ENCODE results near the gene EXPH5. TPM values are rescaled to one million over a fixed set of nuclear protein-coding genes. Genes with fewer than 3 reads are reported as not detected.

Gene EXPH5
- total RNA-seq, 1 experiment from 2014 or later, result 18.3 TPM

DNA sequence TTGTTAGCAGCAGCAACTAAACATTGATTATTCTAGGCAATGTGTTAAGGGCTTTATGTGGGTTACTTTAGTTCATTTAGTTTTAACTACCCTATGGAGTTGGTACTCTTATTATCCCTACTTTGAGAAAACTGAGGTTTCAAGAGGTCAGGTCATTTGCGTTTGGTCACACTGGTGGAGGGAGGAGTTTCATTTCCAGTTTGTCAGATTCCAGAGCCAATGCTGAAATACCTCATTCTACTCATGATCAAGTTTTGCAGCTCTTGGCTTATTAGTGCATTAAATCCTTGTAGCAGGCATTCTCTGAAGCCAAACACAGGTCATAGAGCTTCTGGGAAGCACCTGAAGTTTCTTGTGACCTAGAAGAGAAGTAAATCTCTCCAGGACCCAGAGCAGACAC, 71.2 kb downstream of the EXPH5 start:
- POLR2A ChIA-PET, result no interaction called here
- Histone ChIP-seq H3K27ac (ENCODE audit: low read depth, low read length) (no peak overlapping the region), H4K20me1 (ENCODE audit: insufficient read depth) (no peaks in the 10 kb centered on the region), H3K79me2 (ENCODE audit: insufficient read depth, low read length) (no peaks in the 10 kb centered on the region), H3K4me1 (ENCODE audit: control insufficient read depth in 1 of 2, insufficient read depth in 2 of 2, low read length in 2 of 2) (no peaks in the 10 kb centered on the region), H3K9me3 (ENCODE audit: control insufficient read depth in 1 of 2, insufficient read depth in 1 of 2, low read depth in 1 of 2, low read length in 2 of 2) (no peaks in the 10 kb centered on the region), H3K27me3 (ENCODE audit: insufficient read depth, low read length) (no peaks in the 10 kb centered on the region), H3K4me2 (ENCODE audit: low read length) (no peak overlapping the region), H3K9me2 (ENCODE audit: insufficient read depth) (no peaks in the 10 kb centered on the region), H3K9ac (ENCODE audit: low read length) (no peak overlapping the region), H3K36me3 (ENCODE audit: control insufficient read depth in 1 of 2, insufficient read depth in 2 of 2, low read length in 2 of 2) (peaks cover 0 to 3% of the 10 kb centered on the region in 2 experiments; a peak in 1 of 4 replicates), H3K4me3 (replicated peaks in 1 of 2; ENCODE audit: low read depth in 1 of 2, low read length in 2 of 2) (no peak overlapping the region), H2AFZ (ENCODE audit: low read depth, low read length, poor library complexity, severe bottlenecking) (no peak overlapping the region)
- RAD21 ChIA-PET (ENCODE audit: low non-redundant PET in 1 of 2, low total read pairs in 2 of 2, uncharacterized antibody in 2 of 2, unreplicated experiment in 2 of 2), result no interaction called here
- intact Hi-C loops (cut with micrococcal nuclease), result no loop called here
- no TSS peak for BruUV-seq (replicated peaks)
- TF ChIP-seq CBX3 (IDR thresholded peaks at IDR 0.05; ENCODE audit: low read depth) (no peak), RAD21 (IDR thresholded peaks at IDR 0.05; ENCODE audit: low read depth) (no peak), ELF1 (IDR thresholded peaks at IDR 0.05; ENCODE audit: borderline replicate concordance, low read depth) (no peak), POLR2A (IDR thresholded peaks at IDR 0.05; ENCODE audit: borderline replicate concordance, extremely low read depth, insufficient read depth, insufficient read length) (no peak), EZH2phosphoT487 (IDR thresholded peaks at IDR 0.05; ENCODE audit: borderline replicate concordance) (no peak), CEBPB (IDR thresholded peaks at IDR 0.05; ENCODE audit: low read depth) (no peak), SP1 (IDR thresholded peaks at IDR 0.05; ENCODE audit: low read depth) (no peak), ZFX (IDR thresholded peaks at IDR 0.05) (no peak)
- TF ChIP-seq, protein P1, sequence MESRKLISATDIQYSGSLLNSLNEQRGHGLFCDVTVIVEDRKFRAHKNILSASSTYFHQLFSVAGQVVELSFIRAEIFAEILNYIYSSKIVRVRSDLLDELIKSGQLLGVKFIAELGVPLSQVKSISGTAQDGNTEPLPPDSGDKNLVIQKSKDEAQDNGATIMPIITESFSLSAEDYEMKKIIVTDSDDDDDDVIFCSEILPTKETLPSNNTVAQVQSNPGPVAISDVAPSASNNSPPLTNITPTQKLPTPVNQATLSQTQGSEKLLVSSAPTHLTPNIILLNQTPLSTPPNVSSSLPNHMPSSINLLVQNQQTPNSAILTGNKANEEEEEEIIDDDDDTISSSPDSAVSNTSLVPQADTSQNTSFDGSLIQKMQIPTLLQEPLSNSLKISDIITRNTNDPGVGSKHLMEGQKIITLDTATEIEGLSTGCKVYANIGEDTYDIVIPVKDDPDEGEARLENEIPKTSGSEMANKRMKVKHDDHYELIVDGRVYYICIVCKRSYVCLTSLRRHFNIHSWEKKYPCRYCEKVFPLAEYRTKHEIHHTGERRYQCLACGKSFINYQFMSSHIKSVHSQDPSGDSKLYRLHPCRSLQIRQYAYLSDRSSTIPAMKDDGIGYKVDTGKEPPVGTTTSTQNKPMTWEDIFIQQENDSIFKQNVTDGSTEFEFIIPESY (IDR thresholded peaks at IDR 0.05; ENCODE audit: extremely low read depth, insufficient replicate concordance, low read length), result no peak
- TF ChIP-seq, protein P2, sequence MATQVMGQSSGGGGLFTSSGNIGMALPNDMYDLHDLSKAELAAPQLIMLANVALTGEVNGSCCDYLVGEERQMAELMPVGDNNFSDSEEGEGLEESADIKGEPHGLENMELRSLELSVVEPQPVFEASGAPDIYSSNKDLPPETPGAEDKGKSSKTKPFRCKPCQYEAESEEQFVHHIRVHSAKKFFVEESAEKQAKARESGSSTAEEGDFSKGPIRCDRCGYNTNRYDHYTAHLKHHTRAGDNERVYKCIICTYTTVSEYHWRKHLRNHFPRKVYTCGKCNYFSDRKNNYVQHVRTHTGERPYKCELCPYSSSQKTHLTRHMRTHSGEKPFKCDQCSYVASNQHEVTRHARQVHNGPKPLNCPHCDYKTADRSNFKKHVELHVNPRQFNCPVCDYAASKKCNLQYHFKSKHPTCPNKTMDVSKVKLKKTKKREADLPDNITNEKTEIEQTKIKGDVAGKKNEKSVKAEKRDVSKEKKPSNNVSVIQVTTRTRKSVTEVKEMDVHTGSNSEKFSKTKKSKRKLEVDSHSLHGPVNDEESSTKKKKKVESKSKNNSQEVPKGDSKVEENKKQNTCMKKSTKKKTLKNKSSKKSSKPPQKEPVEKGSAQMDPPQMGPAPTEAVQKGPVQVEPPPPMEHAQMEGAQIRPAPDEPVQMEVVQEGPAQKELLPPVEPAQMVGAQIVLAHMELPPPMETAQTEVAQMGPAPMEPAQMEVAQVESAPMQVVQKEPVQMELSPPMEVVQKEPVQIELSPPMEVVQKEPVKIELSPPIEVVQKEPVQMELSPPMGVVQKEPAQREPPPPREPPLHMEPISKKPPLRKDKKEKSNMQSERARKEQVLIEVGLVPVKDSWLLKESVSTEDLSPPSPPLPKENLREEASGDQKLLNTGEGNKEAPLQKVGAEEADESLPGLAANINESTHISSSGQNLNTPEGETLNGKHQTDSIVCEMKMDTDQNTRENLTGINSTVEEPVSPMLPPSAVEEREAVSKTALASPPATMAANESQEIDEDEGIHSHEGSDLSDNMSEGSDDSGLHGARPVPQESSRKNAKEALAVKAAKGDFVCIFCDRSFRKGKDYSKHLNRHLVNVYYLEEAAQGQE (IDR thresholded peaks at IDR 0.05; ENCODE audit: low read depth), result no peak
- TF ChIP-seq, protein P3, sequence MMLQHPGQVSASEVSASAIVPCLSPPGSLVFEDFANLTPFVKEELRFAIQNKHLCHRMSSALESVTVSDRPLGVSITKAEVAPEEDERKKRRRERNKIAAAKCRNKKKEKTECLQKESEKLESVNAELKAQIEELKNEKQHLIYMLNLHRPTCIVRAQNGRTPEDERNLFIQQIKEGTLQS (IDR thresholded peaks at IDR 0.05), result no peak
- ATAC-seq (no peak), DNase-seq (ENCODE audit: low read depth, low spot score) (no peak)
- CTCF ChIA-PET, result no interaction called here

All from HCT116 (cell line).